Measurements from ENCODE around the gene MED22.

MED22 gene

GRCh38 chr9:133345596-133345995 is 2.3 kb downstream of the MED22 start:
- in situ Hi-C loops (cut with MboI; ENCODE audit: low pct_unique_long_range_greater_than_20kb, low sequenced_read_pairs, unreplicated experiment): no loop called here
- no peak for DNase-seq (ENCODE audit: low spot score)
- TF ChIP-seq, protein P1, sequence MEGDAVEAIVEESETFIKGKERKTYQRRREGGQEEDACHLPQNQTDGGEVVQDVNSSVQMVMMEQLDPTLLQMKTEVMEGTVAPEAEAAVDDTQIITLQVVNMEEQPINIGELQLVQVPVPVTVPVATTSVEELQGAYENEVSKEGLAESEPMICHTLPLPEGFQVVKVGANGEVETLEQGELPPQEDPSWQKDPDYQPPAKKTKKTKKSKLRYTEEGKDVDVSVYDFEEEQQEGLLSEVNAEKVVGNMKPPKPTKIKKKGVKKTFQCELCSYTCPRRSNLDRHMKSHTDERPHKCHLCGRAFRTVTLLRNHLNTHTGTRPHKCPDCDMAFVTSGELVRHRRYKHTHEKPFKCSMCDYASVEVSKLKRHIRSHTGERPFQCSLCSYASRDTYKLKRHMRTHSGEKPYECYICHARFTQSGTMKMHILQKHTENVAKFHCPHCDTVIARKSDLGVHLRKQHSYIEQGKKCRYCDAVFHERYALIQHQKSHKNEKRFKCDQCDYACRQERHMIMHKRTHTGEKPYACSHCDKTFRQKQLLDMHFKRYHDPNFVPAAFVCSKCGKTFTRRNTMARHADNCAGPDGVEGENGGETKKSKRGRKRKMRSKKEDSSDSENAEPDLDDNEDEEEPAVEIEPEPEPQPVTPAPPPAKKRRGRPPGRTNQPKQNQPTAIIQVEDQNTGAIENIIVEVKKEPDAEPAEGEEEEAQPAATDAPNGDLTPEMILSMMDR (IDR thresholded peaks at IDR 0.05; ENCODE audit: extremely low read depth, insufficient read depth, missing control alignments): no peak

- in situ Hi-C loops (cut with MboI; ENCODE audit: low pct_unique_long_range_greater_than_20kb, low sequenced_read_pairs, unreplicated experiment): no loop called here
- TF ChIP-seq, protein P1 (IDR thresholded peaks at IDR 0.05; ENCODE audit: extremely low read depth, insufficient read depth, missing control alignments): no peak
- no peak for DNase-seq (ENCODE audit: low spot score)
Observed at GRCh38 chr9:133344979-133345378, 3.0 kb downstream of the MED22 start.

- in situ Hi-C loops (cut with MboI; ENCODE audit: low pct_unique_long_range_greater_than_20kb, low sequenced_read_pairs, unreplicated experiment): no loop called here
- TF ChIP-seq, protein P1 (IDR thresholded peaks at IDR 0.05; ENCODE audit: extremely low read depth, insufficient read depth, missing control alignments): no peak
- no peak for DNase-seq (ENCODE audit: low spot score)
Observed at GRCh38 chr9:133344071-133344470, 3.9 kb downstream of the MED22 start.

DNA sequence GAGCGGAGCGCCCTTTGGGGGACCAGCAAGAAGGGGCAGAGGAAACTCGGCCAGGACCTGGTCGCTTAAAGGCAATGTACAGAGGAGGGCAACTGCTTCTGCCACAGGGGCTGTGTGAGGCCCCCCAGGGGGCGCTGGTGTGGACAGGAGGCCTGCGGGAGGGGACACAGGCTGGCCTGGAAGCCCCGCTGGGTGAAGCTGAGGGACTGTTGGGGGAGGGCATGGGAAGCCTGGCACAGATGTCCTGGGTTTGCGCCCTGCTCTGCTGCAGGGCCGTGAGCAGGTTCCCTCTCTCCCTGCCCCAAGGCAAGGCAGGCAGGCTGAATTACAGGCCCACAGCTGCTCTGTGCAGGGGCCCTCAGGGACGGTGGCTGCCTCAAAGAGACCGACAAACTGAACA is 5.4 kb downstream of the MED22 start:
- TF ChIP-seq, protein P1 (IDR thresholded peaks at IDR 0.05; ENCODE audit: extremely low read depth, insufficient read depth, missing control alignments): peak; percentile 32
- no peak for DNase-seq (ENCODE audit: low spot score)
- in situ Hi-C loops (cut with MboI; ENCODE audit: low pct_unique_long_range_greater_than_20kb, low sequenced_read_pairs, unreplicated experiment): no loop called here

- TF ChIP-seq, protein P1 (IDR thresholded peaks at IDR 0.05; ENCODE audit: extremely low read depth, insufficient read depth, missing control alignments): peak; percentile 23
- in situ Hi-C loops (cut with MboI; ENCODE audit: low pct_unique_long_range_greater_than_20kb, low sequenced_read_pairs, unreplicated experiment): no loop called here
- DNase-seq (ENCODE audit: low spot score): no peak
Observed at GRCh38 chr9:133342069-133342406, 5.9 kb downstream of the MED22 start.

DNA sequence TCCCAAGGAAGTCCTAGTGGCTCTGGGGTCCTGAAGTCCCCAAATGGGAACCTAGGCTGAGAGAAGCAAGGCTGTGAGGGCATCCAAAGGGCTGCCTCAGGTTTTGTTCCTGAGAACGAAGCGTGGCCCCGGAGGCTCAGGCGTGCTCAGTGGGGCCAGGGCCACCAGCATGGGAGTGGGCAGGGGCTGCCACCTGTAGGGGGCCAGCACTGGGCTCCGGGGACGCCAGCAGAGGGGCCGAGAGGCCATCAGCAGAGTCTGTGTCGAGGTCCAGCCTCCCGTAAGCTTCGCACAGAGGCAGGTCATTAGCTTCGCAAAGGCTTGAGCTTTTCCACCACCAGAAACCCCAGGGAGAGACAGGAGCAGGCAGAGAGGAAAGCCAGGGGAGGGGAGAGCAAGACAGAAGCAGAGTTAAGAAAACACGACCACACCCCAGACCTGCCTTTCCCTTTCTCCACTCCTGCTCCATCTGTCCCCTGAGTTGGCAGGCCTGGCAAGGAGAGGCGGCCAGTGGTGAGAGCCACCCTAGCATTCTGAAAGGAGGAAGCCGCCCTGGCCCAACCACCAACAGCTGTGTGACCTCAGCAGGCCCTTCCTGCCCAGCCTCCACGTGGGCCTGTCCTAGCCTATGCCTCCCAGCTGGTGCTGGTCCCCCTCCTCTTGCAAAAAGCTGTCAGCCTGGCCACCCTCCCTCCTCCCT is 6.4 kb downstream of the MED22 start:
- TF ChIP-seq, protein P1 (IDR thresholded peaks at IDR 0.05; ENCODE audit: extremely low read depth, insufficient read depth, missing control alignments): no peak
- in situ Hi-C loops (cut with MboI; ENCODE audit: low pct_unique_long_range_greater_than_20kb, low sequenced_read_pairs, unreplicated experiment): no loop called here
- DNase-seq (ENCODE audit: low spot score): no peak

Measured in GM13977 (cell line).